B cell (primary cell): ENCODE results near the gene MNT.

Experiments used
- CTCF ChIP-seq: fragments of 200-600 bp; IDR thresholded peaks from one replicate; pipeline ENCODE4 v1.8.0; 2022; ENCODE audit warnings: antibody characterized with exemption, mild to moderate bottlenecking
- EZH2 ChIP-seq: IDR thresholded peaks from 2 replicates; pipeline ENCODE4 v1.6.1; 2012; ENCODE audit warnings: borderline replicate concordance, low read depth, mild to moderate bottlenecking, moderate library complexity, low read length; ENCODE audit not compliant: insufficient read depth, poor library complexity, severe bottlenecking

DNA sequence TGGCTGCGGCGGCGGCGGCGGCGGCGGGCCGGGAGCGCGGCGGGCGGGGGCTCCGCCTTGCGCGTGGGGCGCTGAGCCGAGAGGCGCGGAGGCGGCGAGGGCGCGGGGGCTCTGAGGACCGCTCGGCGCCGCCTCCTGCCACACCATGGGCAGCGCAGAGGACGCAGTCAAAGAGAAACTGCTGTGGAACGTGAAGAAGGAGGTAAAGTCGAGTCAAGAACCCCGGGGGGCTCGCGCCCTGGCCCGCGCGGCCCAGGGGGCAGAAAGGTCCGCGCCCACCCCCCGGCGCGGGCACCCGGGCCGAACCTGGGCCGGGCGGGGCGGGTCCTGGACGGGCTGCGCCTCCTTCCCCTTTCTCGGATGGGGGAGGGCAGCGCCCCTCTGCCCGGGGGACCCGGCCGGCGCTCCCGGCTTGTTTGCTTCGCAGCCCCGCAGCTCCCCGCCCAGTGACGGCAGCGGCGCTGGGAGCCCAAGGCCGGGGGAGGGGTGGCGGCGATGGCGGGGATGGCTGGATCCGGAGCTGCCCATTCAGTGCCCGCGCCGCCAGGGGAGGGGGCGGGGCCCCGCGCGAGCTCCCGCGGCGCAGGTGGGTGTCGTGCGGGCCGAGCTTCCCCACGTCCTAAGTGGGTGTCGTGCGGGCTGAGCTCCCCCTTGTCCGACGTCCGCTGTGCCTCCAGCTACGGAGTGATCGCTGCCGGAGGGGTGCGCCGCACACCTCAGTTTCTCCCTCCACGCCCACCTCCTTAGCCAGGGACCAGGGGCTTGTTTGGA lies 63.1 kb downstream of the MNT start:
- no peak for TF ChIP-seq EZH2
- TF ChIP-seq CTCF, result no peak
